MM.1S (cell line): ENCODE data around the gene PGBD1.

ENCODE experiments used
- CTCF ChIP-seq: fragments of 300-600 bp; sonication (generic); IDR thresholded peaks from 2 replicates; pipeline ENCODE4 v1.5.1; 2016; ENCODE audit warnings: antibody characterized with exemption, low read length, mixed read lengths
- EZH2 ChIP-seq: fragments of 300-600 bp; sonication (generic); optimal IDR thresholded peaks from 2 replicates; pipeline ENCODE3; 2017; ENCODE audit warnings: low read depth, mild to moderate bottlenecking, antibody characterized with exemption, low read length, mixed read lengths

- TF ChIP-seq CTCF (no peak), EZH2 (no peak)
These were observed 63.8 kb downstream of the PGBD1 start for GRCh38 chr6:28345201-28345600.
